Activated CD4-positive, alpha-beta T cell treated with anti-CD3 and anti-CD28 coated beads, Interleukin-2, Interleukin-6, amounts not matched to agents 100 ng/mL and 50 ng/mL, durations not matched to agents 16 hours and 8 hours (primary cell): ENCODE measurements around the gene KCNN1.
"Not testable (repeated sequence)": the region's sequence is repeated elsewhere in the genome, so short reads cannot be mapped to it uniquely, and the experiment has no call there.

Experiments used
- DNase-seq: peaks from one replicate; pipeline ENCODE4 v3.0.0-alpha.2; 2020

The KCNN1 gene

GRCh38 chr19:18031401-18031800 lies 64.5 kb downstream of the KCNN1 start:
- DNase-seq: not testable (repeated sequence)

- DNase-seq: not testable (repeated sequence)
These were observed 65.2 kb downstream of the KCNN1 start for GRCh38 chr19:18032102-18032501.

GRCh38 chr19:18041054-18041453 lies 74.1 kb downstream of the KCNN1 start:
- no peak for DNase-seq

GRCh38 chr19:18043676-18044075 lies 76.8 kb downstream of the KCNN1 start:
- DNase-seq: no peak

- peak; percentile 95 for DNase-seq
These were observed 78.0 kb downstream of the KCNN1 start for GRCh38 chr19:18044825-18045304.

GRCh38 chr19:18045307-18046050 lies 78.6 kb downstream of the KCNN1 start:
- no peak for DNase-seq

GRCh38 chr19:18046059-18046718 lies 79.3 kb downstream of the KCNN1 start:
- no peak for DNase-seq

- DNase-seq: no peak
These were observed 82.5 kb downstream of the KCNN1 start for GRCh38 chr19:18049385-18049784.
